SJCRH30 (cell line): ENCODE measurements around the gene SAMD13. TPM values are rescaled to one million over a fixed set of nuclear protein-coding genes. Genes with fewer than 3 reads are reported as not detected.

ENCODE experiments used
- DNase-seq, 2 experiments: peaks; one replicate each; pipeline ENCODE4 v3.0.0-alpha.2; 2015 to 2020
- H3K27ac ChIP-seq: fragments of 250-450 bp; sonication (Bioruptor Pico); 2 replicates; pipeline ENCODE4 v1.5.1; 2020; ENCODE audit warnings: mild to moderate bottlenecking, moderate library complexity
- H3K27me3 ChIP-seq: fragments of 250-450 bp; sonication (Bioruptor Pico); 2 replicates; pipeline ENCODE4 v1.5.1; 2020; ENCODE audit warnings: mild to moderate bottlenecking, moderate library complexity
- H3K36me3 ChIP-seq: fragments of 250-450 bp; sonication (Bioruptor Pico); 2 replicates; pipeline ENCODE4 v1.5.1; 2020; ENCODE audit warnings: mild to moderate bottlenecking, moderate library complexity
- H3K4me1 ChIP-seq: fragments of 250-450 bp; sonication (Bioruptor Pico); 2 replicates; pipeline ENCODE4 v1.5.1; 2020; ENCODE audit warnings: mild to moderate bottlenecking, moderate library complexity
- H3K4me3 ChIP-seq: fragments of 250-450 bp; sonication (Bioruptor Pico); 2 replicates; pipeline ENCODE4 v1.5.1; 2020; ENCODE audit warnings: mild to moderate bottlenecking, moderate library complexity
- H3K9me3 ChIP-seq: fragments of 250-450 bp; sonication (Bioruptor Pico); replicated peaks from 2 replicates; pipeline ENCODE4 v1.5.1; 2020; ENCODE audit warnings: mild to moderate bottlenecking, moderate library complexity
- total RNA-seq: library from RNA; depleted of rRNA; stranded (reverse); fragments of >200 nt; shearing (Covaris generic); gene quantifications from 2 replicates; pipeline ENCODE4 v1.2.3, GENCODE V29; 2014

SAMD13 gene
- total RNA-seq, 1 experiment from 2014 or later = 3.9 TPM

GRCh38 chr1:84365225-84366221, 64.0 kb downstream of the SAMD13 start:
- DNase-seq = peak; percentile 12 to 17
- Histone ChIP-seq H3K27me3 (no peaks in the 10 kb centered on the region), H3K9me3 (no peaks in the 10 kb centered on the region), H3K4me3 (no peak overlapping the region), H3K36me3 (no peaks in the 10 kb centered on the region), H3K4me1 (peaks cover 12% of the 10 kb centered on the region; the same call in 1 of the 2 replicates), H3K27ac (no peak overlapping the region)

DNA sequence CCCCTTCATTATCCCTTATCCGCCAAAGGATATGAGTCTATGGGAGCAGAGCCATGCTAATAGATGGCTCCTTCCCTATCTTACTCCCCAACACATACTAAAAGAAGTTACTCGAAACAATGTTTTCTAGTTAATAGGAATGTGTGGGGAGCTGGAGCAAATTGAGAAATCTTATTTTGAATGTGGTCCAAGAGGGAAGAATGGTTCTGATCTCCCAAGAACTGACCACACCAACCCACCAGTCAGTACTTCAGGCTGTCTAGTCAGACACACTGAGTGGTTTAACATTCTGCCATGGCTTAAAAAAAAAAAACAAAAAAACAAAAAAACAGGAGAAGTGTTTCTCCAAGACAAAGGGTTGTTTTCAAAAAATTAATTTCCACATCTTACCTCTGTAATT, 65.3 kb downstream of the SAMD13 start:
- Histone ChIP-seq H3K36me3 (no peaks in the 10 kb centered on the region), H3K27ac (no peak overlapping the region), H3K4me1 (peaks cover 12% of the 10 kb centered on the region; the same call in 1 of the 2 replicates), H3K9me3 (no peaks in the 10 kb centered on the region), H3K4me3 (no peak overlapping the region), H3K27me3 (no peaks in the 10 kb centered on the region)
- no peak for DNase-seq

DNA sequence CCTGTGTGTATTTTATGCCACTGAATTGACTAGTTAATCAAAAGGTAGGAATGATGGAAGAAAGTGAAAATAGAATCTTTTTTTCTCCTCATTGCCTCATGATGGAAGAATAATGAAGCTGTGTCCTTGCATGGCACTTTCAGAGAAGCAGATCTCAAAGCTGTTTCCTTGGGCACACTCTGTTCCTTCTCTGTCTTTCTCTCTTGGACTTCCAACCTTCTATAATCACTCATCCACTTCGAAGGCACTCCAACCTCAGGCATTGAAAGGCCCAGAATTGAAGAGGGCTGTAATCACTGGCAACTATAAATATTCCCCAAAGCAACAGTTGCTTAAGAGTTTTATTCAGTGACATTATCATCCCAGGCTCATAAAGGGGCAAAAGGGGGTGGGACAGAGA, 65.7 kb downstream of the SAMD13 start:
- H3K27me3 ChIP-seq = no peaks in the 10 kb centered on the region
- DNase-seq = no peak
- H3K4me1 ChIP-seq = peaks cover 12% of the 10 kb centered on the region; the same call in 1 of the 2 replicates
- no peaks in the 10 kb centered on the region for H3K36me3 ChIP-seq
- no peaks in the 10 kb centered on the region for H3K9me3 ChIP-seq
- no peak overlapping the region for H3K27ac ChIP-seq
- H3K4me3 ChIP-seq = no peak overlapping the region

GRCh38 chr1:84368441-84368840, 66.9 kb downstream of the SAMD13 start:
- H3K4me1 ChIP-seq = peaks cover 5% of the 10 kb centered on the region; the same call in 1 of the 2 replicates
- H3K27ac ChIP-seq = no peak overlapping the region
- no peak overlapping the region for H3K4me3 ChIP-seq
- H3K36me3 ChIP-seq = no peaks in the 10 kb centered on the region
- no peaks in the 10 kb centered on the region for H3K9me3 ChIP-seq
- no peaks in the 10 kb centered on the region for H3K27me3 ChIP-seq
- no peak for DNase-seq

DNA sequence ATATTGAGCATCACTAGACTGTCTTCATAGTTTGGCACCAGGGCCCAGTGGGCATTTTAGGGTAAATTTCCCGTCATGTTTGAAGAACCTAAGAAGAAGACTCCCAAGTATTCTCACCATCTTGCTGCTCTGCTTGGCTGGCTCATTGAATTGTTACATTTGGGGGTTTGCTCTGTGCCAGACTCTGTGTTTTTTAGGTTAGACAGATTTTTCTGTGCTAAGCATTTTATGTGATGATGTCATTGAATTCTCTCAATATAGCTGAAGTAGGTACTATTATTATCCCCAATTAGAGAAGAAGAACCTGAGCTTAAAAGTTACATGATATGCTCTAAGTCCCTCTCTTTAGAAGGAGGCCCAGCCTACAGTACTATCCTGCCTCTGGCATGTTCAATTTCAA, 68.8 kb downstream of the SAMD13 start:
- no peak overlapping the region for H3K4me3 ChIP-seq
- DNase-seq = no peak
- H3K9me3 ChIP-seq = no peaks in the 10 kb centered on the region
- H3K27ac ChIP-seq = no peak overlapping the region
- H3K4me1 ChIP-seq = peaks cover 4% of the 10 kb centered on the region; the same call in 1 of the 2 replicates
- no peaks in the 10 kb centered on the region for H3K27me3 ChIP-seq
- no peaks in the 10 kb centered on the region for H3K36me3 ChIP-seq

- no peak overlapping the region for H3K27ac ChIP-seq
- no peak for DNase-seq
- no peaks in the 10 kb centered on the region for H3K9me3 ChIP-seq
- no peak overlapping the region for H3K4me3 ChIP-seq
- no peaks in the 10 kb centered on the region for H3K36me3 ChIP-seq
- no peaks in the 10 kb centered on the region for H3K27me3 ChIP-seq
- H3K4me1 ChIP-seq = peaks cover 1% of the 10 kb centered on the region; the same call in 1 of the 2 replicates
These were observed 69.4 kb downstream of the SAMD13 start for GRCh38 chr1:84370831-84371394.

DNA sequence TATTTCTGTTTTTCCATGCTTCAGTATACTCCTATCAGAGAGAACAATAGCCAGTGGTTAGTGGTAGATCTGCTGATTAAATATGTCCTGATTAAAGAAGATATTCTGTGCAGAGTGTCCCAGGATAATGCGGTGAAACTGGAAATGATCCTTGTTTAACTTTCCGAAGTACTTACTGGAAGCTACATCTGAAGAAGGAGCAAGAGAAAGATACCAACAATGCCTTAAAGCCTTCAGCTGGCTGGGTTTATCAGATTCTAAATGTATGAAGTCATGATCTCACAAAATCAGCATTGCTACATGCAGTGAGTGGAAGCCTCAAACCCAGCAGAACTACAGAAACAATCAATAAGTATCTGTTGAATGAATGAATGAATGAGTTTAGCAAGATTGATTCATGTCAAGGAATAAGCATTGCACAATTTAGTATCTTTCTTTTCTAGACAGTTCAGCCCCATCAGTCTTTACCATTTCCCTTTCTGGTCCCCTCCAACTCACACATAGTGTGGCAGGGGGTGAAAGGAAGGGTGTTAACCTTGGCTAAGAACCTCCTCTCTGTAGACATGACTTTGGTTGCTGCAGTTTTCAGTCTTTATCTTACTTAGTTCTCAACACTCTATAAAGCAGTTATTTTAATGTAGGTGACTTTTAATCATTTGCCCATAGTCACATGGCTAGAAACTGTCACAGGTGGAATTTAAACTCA, 72.1 kb downstream of the SAMD13 start:
- Histone ChIP-seq H3K27me3 (no peaks in the 10 kb centered on the region), H3K36me3 (no peaks in the 10 kb centered on the region), H3K4me3 (no peak overlapping the region), H3K9me3 (no peaks in the 10 kb centered on the region), H3K4me1 (no peaks in the 10 kb centered on the region), H3K27ac (no peak overlapping the region)
- DNase-seq = no peak

- H3K27ac ChIP-seq = no peak overlapping the region
- DNase-seq = no peak
- H3K4me1 ChIP-seq = no peaks in the 10 kb centered on the region
- H3K9me3 ChIP-seq = no peaks in the 10 kb centered on the region
- no peaks in the 10 kb centered on the region for H3K36me3 ChIP-seq
- H3K4me3 ChIP-seq = no peak overlapping the region
- no peaks in the 10 kb centered on the region for H3K27me3 ChIP-seq
These were observed 73.6 kb downstream of the SAMD13 start for GRCh38 chr1:84374991-84375696.

- Histone ChIP-seq H3K9me3 (no peaks in the 10 kb centered on the region), H3K36me3 (no peaks in the 10 kb centered on the region), H3K27ac (no peak overlapping the region), H3K4me3 (no peak overlapping the region), H3K27me3 (no peaks in the 10 kb centered on the region), H3K4me1 (no peaks in the 10 kb centered on the region)
- no peak for DNase-seq
These were observed 74.7 kb downstream of the SAMD13 start for GRCh38 chr1:84376000-84376910.

- no peak for DNase-seq
- Histone ChIP-seq H3K36me3 (no peaks in the 10 kb centered on the region), H3K4me1 (0 out of 2 replicates have a peak, but pooled peaks cover 3% of the 10 kb centered on the region), H3K27ac (no peak overlapping the region), H3K9me3 (no peaks in the 10 kb centered on the region), H3K4me3 (no peak overlapping the region), H3K27me3 (no peaks in the 10 kb centered on the region)
These were observed 76.1 kb downstream of the SAMD13 start for GRCh38 chr1:84377480-84378095.

- Histone ChIP-seq H3K36me3 (no peaks in the 10 kb centered on the region), H3K4me3 (no peak overlapping the region), H3K27me3 (no peaks in the 10 kb centered on the region), H3K27ac (no peak overlapping the region), H3K4me1 (0 out of 2 replicates have a peak, but pooled peaks cover 3% of the 10 kb centered on the region), H3K9me3 (no peaks in the 10 kb centered on the region)
- DNase-seq = no peak
These were observed 77.8 kb downstream of the SAMD13 start for GRCh38 chr1:84379138-84379916.

GRCh38 chr1:84379917-84380180, 78.3 kb downstream of the SAMD13 start:
- no peak overlapping the region for H3K27ac ChIP-seq
- no peaks in the 10 kb centered on the region for H3K27me3 ChIP-seq
- H3K36me3 ChIP-seq = no peaks in the 10 kb centered on the region
- no peaks in the 10 kb centered on the region for H3K9me3 ChIP-seq
- no peak for DNase-seq
- 0 out of 2 replicates have a peak, but pooled peaks cover 3% of the 10 kb centered on the region for H3K4me1 ChIP-seq
- no peak overlapping the region for H3K4me3 ChIP-seq

DNA sequence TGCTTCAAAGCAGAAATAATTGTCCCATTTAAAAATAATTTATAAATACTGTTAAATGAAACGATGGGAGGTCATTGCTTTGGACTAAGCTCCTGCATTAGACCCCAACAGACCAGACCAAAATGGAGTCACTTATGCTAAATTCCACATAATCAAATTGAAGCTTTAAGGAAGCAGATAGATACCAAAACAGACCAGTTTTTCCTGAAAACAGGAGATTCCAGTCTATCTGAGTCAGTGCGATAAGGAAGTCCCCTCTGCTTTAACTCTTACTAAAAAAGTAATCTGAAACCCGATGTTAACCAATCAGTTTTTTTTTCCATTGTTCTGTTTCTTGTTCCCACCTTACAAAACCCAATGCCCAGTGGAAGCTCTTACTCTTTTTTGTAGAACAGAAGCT, 80.6 kb downstream of the SAMD13 start:
- Histone ChIP-seq H3K9me3 (no peaks in the 10 kb centered on the region), H3K4me1 (0 out of 2 replicates have a peak, but pooled peaks cover 3% of the 10 kb centered on the region), H3K27ac (no peak overlapping the region), H3K27me3 (no peaks in the 10 kb centered on the region), H3K36me3 (no peaks in the 10 kb centered on the region), H3K4me3 (no peak overlapping the region)
- no peak for DNase-seq
